Neural cell (in vitro differentiated cells): ENCODE results near the gene PRMT3. TPM values are rescaled to one million over a fixed set of nuclear protein-coding genes. Genes with fewer than 3 reads are reported as not detected.
"Not testable (repeated sequence)": the region's sequence is repeated elsewhere in the genome, so short reads cannot be mapped to it uniquely, and the experiment has no call there.

Source experiments
- H2AFZ ChIP-seq: fragments of 200-600, 300-800 bp; sonication (generic), shearing (Covaris generic); 2 replicates; pipeline ENCODE4 v1.6.0; 2014; ENCODE audit warnings: low read depth, mild to moderate bottlenecking, antibody characterized with exemption, low read length, moderate library complexity
- H3F3A ChIP-seq: fragments of 200-600 bp; shearing (Covaris generic); 2 replicates; pipeline ENCODE4 v1.6.1; 2016; ENCODE audit warnings: mild to moderate bottlenecking, moderate library complexity, mixed read lengths, antibody characterized with exemption, low read length; ENCODE audit not compliant: insufficient read depth, poor library complexity, severe bottlenecking
- H3K27ac ChIP-seq: fragments of 200-600, 300-800 bp; sonication (generic), shearing (Covaris generic); 2 replicates; pipeline ENCODE4 v1.5.1; 2014; ENCODE audit warnings: mild to moderate bottlenecking, low read length, moderate library complexity
- H3K27me3 ChIP-seq: fragments of 300-800, 200-600 bp; sonication (generic), shearing (Covaris generic); 2 replicates; pipeline ENCODE4 v1.6.0; 2014; ENCODE audit warnings: mild to moderate bottlenecking, low read depth, low read length, moderate library complexity; ENCODE audit not compliant: insufficient read depth
- H3K36me3 ChIP-seq: fragments of 300-800, 200-600 bp; sonication (generic), shearing (Covaris generic); 2 replicates; pipeline ENCODE4 v1.5.1; 2014; ENCODE audit warnings: mild to moderate bottlenecking, antibody characterized with exemption, low read length, moderate library complexity; ENCODE audit not compliant: insufficient read depth
- H3K4me2 ChIP-seq: fragments of 300-800, 200-600 bp; sonication (generic), shearing (Covaris generic); 2 replicates; pipeline ENCODE4 v1.6.0; 2014; ENCODE audit warnings: mild to moderate bottlenecking, low read length
- H3K4me3 ChIP-seq: fragments of 300-800, 200-600 bp; sonication (generic), shearing (Covaris generic); 2 replicates; pipeline ENCODE4 v1.5.1; 2014; ENCODE audit warnings: mild to moderate bottlenecking, low read length, moderate library complexity
- H3K79me2 ChIP-seq: fragments of 200-600 bp; shearing (Covaris generic); replicated peaks from 2 replicates; pipeline ENCODE4 v1.6.0; 2014; ENCODE audit warnings: mild to moderate bottlenecking, low read length, moderate library complexity; ENCODE audit not compliant: insufficient read depth
- H3K9ac ChIP-seq: fragments of 300-800, 200-600 bp; sonication (generic), shearing (Covaris generic); 2 replicates; pipeline ENCODE4 v1.6.1; 2016; ENCODE audit warnings: mild to moderate bottlenecking, low read length, mixed read lengths
- H3K9me2 ChIP-seq: fragments of 200-600 bp; shearing (Covaris generic); 2 replicates; pipeline ENCODE4 v1.6.1; 2016; ENCODE audit warnings: mild to moderate bottlenecking, low read length, mixed read lengths; ENCODE audit not compliant: insufficient read depth
- H3K9me3 ChIP-seq: fragments of 200-600, 300-800 bp; sonication (generic), shearing (Covaris generic); 2 replicates; pipeline ENCODE4 v1.6.1; 2016; ENCODE audit warnings: mild to moderate bottlenecking, mixed run types, low read length, moderate library complexity, mixed read lengths
- H4K20me1 ChIP-seq: fragments of 200-600 bp; shearing (Covaris generic); 2 replicates; pipeline ENCODE4 v1.6.1; 2016; ENCODE audit warnings: mild to moderate bottlenecking, mixed run types; ENCODE audit not compliant: insufficient read depth
- CTCF ChIP-seq: fragments of 450-650 bp; IDR thresholded peaks from 2 replicates; pipeline ENCODE4 v1.5.1; 2014; ENCODE audit warnings: antibody characterized with exemption, mild to moderate bottlenecking, moderate library complexity; ENCODE audit not compliant: poor library complexity, severe bottlenecking
- EP300 ChIP-seq: fragments of 450-650 bp; conservative IDR thresholded peaks from 2 replicates; pipeline ENCODE4 v1.6.1; 2014; ENCODE audit warnings: antibody characterized with exemption, mild to moderate bottlenecking, moderate library complexity; ENCODE audit not compliant: poor library complexity, severe bottlenecking
- EZH2 ChIP-seq: fragments of 200-600, 300-800 bp; shearing (Covaris generic), sonication (generic); IDR thresholded peaks from 2 replicates; pipeline ENCODE4 v1.6.1; 2014; ENCODE audit warnings: antibody characterized with exemption, low read length, borderline replicate concordance, mild to moderate bottlenecking; ENCODE audit not compliant: insufficient read depth, poor library complexity, severe bottlenecking
- MXI1 ChIP-seq: fragments of 450-650 bp; conservative IDR thresholded peaks from 2 replicates; pipeline ENCODE4 v1.6.1; 2014; ENCODE audit warnings: antibody characterized with exemption, mild to moderate bottlenecking; ENCODE audit not compliant: poor library complexity, severe bottlenecking
- POLR2AphosphoS5 ChIP-seq: IDR thresholded peaks from 2 replicates; pipeline ENCODE4 v1.6.1; 2012
- RAD21 ChIP-seq: fragments of 450-650 bp; conservative IDR thresholded peaks from 2 replicates; pipeline ENCODE4 v1.6.1; 2014; ENCODE audit warnings: antibody characterized with exemption, mild to moderate bottlenecking, moderate library complexity
- REST ChIP-seq: IDR thresholded peaks from 2 replicates; pipeline ENCODE4 v1.6.1; 2012; ENCODE audit warnings: borderline replicate concordance
- SMC3 ChIP-seq: fragments of 450-650 bp; conservative IDR thresholded peaks from 2 replicates; pipeline ENCODE4 v1.6.1; 2014; ENCODE audit warnings: antibody characterized with exemption, mild to moderate bottlenecking, moderate library complexity; ENCODE audit not compliant: poor library complexity
- TAF1 ChIP-seq: IDR thresholded peaks from 2 replicates; pipeline ENCODE4 v1.6.1; 2012; ENCODE audit warnings: low read depth
- polyA plus RNA-seq: library from polyadenylated mRNA; depleted of rRNA; stranded (reverse); fragments of >200 nt; gene quantifications from 2 replicates; pipeline ENCODE4 v1.2.3, GENCODE V29; 2014

PRMT3 gene
- polyA plus RNA-seq, 1 donor from 2014 or later, result 16.5 TPM

- H3K9ac ChIP-seq, result no peak overlapping the region
- H3K4me3 ChIP-seq, result no peak overlapping the region
- H3K27ac ChIP-seq, result no peak overlapping the region
- TF ChIP-seq TAF1 (no peak), SMC3 (no peak), REST (no peak), EZH2 (no peak), EP300 (no peak), CTCF (no peak), POLR2AphosphoS5 (no peak), MXI1 (no peak), RAD21 (no peak)
- H3K79me2 ChIP-seq, result no peaks in the 10 kb centered on the region
- no peaks in the 10 kb centered on the region for H3K27me3 ChIP-seq
- H3F3A ChIP-seq, result no peaks in the 10 kb centered on the region
- no peaks in the 10 kb centered on the region for H3K9me3 ChIP-seq
- no peaks in the 10 kb centered on the region for H3K36me3 ChIP-seq
- no peaks in the 10 kb centered on the region for H4K20me1 ChIP-seq
- no peak overlapping the region for H2AFZ ChIP-seq
- no peaks in the 10 kb centered on the region for H3K9me2 ChIP-seq
- H3K4me2 ChIP-seq, result no peak overlapping the region
Observed at GRCh38 chr11:20555783-20556182, 168.3 kb downstream of the PRMT3 start.

- H3K27me3 ChIP-seq, H3K4me2 ChIP-seq, H3K9ac ChIP-seq, H2AFZ ChIP-seq, H3K27ac ChIP-seq, H3K4me3 ChIP-seq, H3K9me3 ChIP-seq, H4K20me1 ChIP-seq, H3F3A ChIP-seq, H3K9me2 ChIP-seq, H3K79me2 ChIP-seq, H3K36me3 ChIP-seq: not testable (repeated sequence)
Observed at GRCh38 chr11:20556396-20556795, 168.9 kb downstream of the PRMT3 start.

- Histone ChIP-seq H3K79me2 (no peaks in the 10 kb centered on the region), H3K9me2 (no peaks in the 10 kb centered on the region), H3K4me2 (no peak overlapping the region), H3K27ac (no peak overlapping the region), H3K36me3 (no peaks in the 10 kb centered on the region), H3K9me3 (no peaks in the 10 kb centered on the region), H4K20me1 (no peaks in the 10 kb centered on the region), H3F3A (no peaks in the 10 kb centered on the region), H3K4me3 (no peak overlapping the region), H3K27me3 (no peaks in the 10 kb centered on the region), H3K9ac (no peak overlapping the region), H2AFZ (no peak overlapping the region)
- TF ChIP-seq MXI1 (no peak), RAD21 (no peak), CTCF (no peak), REST (no peak), EZH2 (no peak), EP300 (no peak), SMC3 (no peak), TAF1 (no peak), POLR2AphosphoS5 (no peak)
Observed at GRCh38 chr11:20558741-20559140, 171.2 kb downstream of the PRMT3 start.
